Inferior parietal cortex (tissue), 1 donor: Measurements from ENCODE around the gene SH3TC2.

Source experiments
- DNase-seq: peaks from one replicate; pipeline ENCODE4 v3.0.0-alpha.2; 2016; ENCODE audit errors: extremely low spot score

Gene SH3TC2

GRCh38 chr5:148972396-148972795 is 90.5 kb downstream of the SH3TC2 start:
- no peak for DNase-seq

- DNase-seq = no peak
Observed at GRCh38 chr5:148970876-148971275, 92.0 kb downstream of the SH3TC2 start.

- DNase-seq = no peak
Observed at GRCh38 chr5:148970228-148970627, 92.6 kb downstream of the SH3TC2 start.

DNA sequence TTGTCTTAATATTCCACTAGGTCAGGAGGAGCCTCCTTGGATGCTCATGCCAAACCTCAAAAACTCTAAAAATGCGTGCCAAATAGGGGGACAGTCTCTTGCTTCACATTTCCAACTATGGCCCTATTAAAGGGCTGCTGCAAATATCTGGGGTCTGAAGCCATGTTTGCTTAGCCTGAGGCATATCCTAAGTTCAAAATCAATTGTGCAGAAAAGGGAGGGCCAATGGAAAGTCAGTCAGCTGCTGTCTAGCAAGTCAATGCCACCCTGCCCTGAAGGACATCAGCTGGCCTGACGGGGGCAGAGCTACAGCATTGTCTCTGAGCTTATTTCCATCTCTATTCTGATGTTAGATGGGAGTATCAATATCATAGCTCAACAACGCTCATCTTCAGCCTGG is 93.6 kb downstream of the SH3TC2 start:
- DNase-seq = no peak

- no peak for DNase-seq
Observed at GRCh38 chr5:148968311-148968710, 94.6 kb downstream of the SH3TC2 start.

- no peak for DNase-seq
Observed at GRCh38 chr5:148967783-148968182, 95.1 kb downstream of the SH3TC2 start.

GRCh38 chr5:148966938-148967337 is 95.9 kb downstream of the SH3TC2 start:
- no peak for DNase-seq

DNA sequence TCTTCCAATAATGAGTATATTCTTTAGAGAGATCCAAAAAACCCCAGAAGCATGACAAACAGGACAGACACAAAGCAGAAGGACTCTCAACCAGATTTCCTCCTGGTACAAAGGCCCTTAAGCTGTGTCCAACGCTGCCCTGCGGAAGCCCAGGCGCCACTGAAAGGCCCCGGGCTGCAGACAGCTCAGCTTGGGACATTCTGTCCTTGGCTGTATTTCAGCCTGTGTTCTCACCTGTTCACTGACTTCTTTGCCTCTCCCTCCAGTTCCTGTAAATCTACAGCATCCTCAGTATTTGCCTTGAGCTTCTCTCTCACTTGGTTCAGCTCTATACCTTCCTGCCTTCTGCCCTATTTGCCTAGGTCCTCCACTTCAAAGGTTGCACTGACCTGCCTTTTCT is 96.5 kb downstream of the SH3TC2 start:
- no peak for DNase-seq

- DNase-seq = no peak
Observed at GRCh38 chr5:148965511-148966265, 97.2 kb downstream of the SH3TC2 start.

DNA sequence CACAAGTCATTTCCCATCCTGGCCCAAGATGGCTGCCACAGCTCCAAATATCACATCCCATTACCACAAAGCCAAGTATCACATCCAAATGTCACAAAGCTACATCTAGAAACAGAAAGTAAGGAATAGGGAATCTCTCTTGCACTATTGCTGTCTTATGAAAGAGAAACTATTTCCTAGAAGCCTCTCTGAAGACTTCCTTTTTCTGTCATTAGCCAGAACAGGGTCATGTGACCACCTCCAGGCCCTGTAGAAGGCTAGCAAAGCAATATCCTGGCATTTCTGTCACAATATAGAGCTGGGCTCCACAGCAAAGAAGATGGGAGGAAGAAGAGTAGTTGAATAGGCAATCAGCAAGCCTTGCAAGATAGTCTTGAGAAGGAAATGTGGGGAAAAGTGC is 99.2 kb downstream of the SH3TC2 start:
- DNase-seq = no peak

DNA sequence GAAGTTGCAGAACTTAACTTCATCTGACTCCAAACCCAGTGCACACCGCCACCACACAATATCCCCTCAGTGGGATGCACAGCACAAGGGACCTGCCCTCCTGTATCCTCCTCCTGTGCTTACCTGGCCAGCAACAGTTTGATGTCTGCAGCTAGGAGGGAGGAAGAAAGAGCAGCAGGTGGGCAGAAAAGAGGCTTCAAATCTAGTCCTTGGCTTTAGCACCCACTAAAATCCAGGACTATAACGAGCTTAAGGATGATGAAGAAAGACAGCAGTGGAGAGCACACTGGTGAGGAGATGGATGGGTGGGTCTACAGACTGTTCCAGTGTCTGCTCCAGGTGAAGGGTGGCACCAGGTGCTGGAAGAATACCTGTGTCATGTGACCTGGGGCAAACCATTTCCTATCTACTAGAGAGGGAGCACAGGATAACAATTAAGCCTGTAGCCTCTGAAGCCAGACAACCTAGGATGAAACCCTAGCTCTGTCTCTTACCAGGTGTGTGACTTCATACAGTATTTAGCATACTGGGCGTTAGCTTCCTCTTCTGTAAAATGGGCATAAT is 100.0 kb downstream of the SH3TC2 start:
- no peak for DNase-seq

DNA sequence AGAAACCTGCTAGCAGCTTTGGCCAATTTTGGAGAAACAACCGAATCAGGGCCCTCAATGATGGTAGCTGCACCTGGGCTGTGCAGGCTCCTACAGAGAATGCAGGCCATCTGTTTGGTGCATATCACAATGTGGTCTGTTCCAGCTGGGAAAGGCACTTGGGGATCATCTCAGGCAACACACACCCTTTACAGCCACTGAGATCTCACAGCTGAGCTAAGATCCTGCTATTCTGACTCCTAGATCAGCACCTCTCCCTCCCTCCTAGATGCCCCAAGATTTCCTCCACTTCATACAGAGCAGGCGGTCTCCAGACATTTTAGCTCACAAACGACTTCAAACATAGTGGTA is 100.7 kb downstream of the SH3TC2 start:
- DNase-seq = no peak

GRCh38 chr5:148961261-148962199 is 101.3 kb downstream of the SH3TC2 start:
- DNase-seq = no peak

DNA sequence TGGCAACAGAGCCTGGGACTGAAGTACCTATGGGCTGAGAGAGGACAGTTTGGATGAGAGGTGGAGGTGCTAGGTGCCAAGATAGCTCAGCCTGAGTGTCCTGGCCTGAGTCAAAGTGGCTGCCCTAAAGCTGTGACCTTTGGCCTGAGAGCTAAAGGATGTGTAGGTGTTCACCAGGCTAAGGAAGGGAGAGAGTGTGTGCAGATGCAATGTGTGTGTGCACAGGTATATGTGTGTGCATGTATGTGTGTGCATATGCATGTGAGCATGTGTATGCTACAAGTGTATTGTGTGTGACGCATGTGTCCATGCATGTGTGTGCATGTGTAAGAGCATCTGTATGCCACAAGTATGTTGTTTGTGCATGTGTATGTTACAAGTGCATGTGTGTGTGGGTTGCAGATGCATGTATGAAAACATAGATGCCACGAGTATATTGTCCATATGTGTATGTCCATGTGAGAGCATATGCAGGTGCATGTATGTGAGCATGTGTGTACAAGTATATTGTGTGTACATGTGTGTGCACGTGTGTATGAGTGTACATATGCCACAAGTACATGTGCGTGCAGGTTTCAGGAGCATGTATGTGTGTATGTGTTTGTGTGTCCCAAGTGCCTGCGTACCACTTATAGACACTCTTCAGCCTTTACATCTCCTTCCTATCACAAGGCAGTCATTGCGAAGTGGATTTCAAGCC is 102.6 kb downstream of the SH3TC2 start:
- DNase-seq = no peak

DNA sequence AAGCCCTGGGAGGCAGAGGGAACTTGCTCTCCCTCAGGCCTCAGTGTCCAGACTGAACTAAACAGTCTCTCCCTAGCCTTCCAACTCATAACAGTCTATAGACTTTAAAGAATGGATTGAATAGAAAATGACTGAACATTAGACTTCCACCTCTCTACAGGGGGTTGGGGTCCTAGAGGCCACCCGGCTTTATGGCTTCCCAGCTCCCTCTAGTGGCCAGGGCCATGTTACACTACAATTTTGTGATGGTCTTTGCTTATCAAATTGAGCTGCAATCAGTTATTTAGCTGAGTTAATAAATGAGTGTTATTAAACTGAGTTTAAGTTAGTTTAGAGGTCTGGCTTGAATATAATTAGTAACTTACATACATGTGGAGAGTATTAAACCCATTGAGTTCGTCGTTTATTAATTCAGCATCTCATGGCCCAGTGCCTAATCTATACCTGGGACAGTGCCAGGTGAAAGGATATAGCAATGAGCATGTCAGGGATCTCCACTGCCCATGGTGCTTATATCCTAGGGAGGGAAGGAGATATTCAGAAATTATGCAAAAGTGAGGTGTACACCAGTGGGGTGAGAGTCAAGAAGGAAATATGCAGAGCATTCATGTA is 105.2 kb downstream of the SH3TC2 start:
- DNase-seq = peak; percentile 29

DNA sequence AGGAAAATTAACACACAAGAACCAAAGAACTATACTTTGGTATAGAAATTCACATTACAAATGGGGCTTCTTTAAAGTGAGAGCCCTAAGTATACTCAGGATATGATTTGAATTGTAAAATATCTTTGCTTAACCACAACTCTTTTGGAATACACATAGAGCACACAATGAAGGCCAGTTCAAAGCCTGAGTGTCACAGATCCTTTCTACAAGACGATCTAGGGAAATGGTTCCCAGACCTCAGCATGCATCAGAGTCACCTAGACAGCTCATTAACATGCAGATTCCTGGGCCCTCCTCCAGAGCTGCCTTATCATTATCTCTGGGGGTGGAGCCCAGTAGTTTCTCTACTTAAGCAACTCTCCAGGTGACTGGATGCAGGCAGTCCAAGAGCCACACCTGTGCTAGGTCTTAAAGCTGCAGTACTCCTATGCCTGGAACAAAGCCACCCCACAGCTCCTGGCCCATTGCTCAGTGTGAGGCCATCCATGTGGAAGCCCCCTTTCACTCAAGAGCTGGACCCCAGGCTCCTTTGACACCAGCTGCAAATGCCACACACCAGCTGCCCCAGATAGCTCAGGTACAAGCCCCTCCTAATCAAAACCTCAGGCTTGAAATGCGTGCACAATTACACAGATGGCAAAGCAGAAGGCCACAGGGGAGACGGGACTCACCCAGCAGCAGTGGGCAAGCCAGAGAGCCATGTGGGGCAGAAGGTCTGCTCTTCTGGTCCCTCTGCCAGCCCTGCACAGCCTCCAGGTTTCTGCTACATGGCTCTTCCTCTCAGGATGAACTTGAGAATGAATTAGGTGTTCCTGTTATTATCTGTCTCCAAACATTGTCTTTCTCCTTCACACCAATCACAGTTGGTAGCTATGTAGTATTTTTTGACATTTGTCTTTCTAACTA is 106.1 kb downstream of the SH3TC2 start:
- no peak for DNase-seq
